ENCODE measurements around the gene ZCCHC24.

- no peak for TF ChIP-seq RAD21 (IDR thresholded peaks at IDR 0.05)
- no peak for TF ChIP-seq CTCF (IDR thresholded peaks at IDR 0.05; ENCODE audit: low read depth, low read length, missing input control)
- TF ChIP-seq YY1 (IDR thresholded peaks at IDR 0.05): no peak
- no peak for TF ChIP-seq ZBTB33 (IDR thresholded peaks at IDR 0.05)
- no peak for TF ChIP-seq SP1 (IDR thresholded peaks at IDR 0.05)
- no peak for TF ChIP-seq FOXA1 (IDR thresholded peaks at IDR 0.05)
- TF ChIP-seq REST (IDR thresholded peaks at IDR 0.05): no peak
- no peak for TF ChIP-seq EGR1 (IDR thresholded peaks at IDR 0.05; ENCODE audit: low read depth in 2 of 2)
- TF ChIP-seq MAX (IDR thresholded peaks at IDR 0.05): no peak
- no peak for TF ChIP-seq GABPA (IDR thresholded peaks at IDR 0.05 in 1 of 2, conservative IDR thresholded peaks at IDR 0.05 in 1 of 2)
- TF ChIP-seq JUND (IDR thresholded peaks at IDR 0.05): no peak
- TF ChIP-seq ATF3 (IDR thresholded peaks at IDR 0.05): no peak
- TF ChIP-seq RXRA (IDR thresholded peaks at IDR 0.05): no peak
- TF ChIP-seq HNF4A (conservative IDR thresholded peaks at IDR 0.05): no peak
Measured at GRCh38 chr10:79412516-79412915, 32.9 kb downstream of the ZCCHC24 start.

Data from liver (tissue), 3 donors.